Brain microvascular endothelial cell (primary cell): ENCODE results near the gene SHISA4.

Experiments
- DNase-seq: peaks from one replicate; pipeline ENCODE4 v3.0.0-alpha.2; 2020
- H3K27ac ChIP-seq: fragments of 250-450 bp; sonication (Bioruptor Pico); 2 replicates; pipeline ENCODE4 v1.5.1; 2020; ENCODE audit warnings: mild to moderate bottlenecking, moderate library complexity
- H3K27me3 ChIP-seq: fragments of 250-450 bp; sonication (Bioruptor Pico); replicated peaks from 2 replicates; pipeline ENCODE4 v1.5.1; 2020; ENCODE audit warnings: mild to moderate bottlenecking
- H3K36me3 ChIP-seq: fragments of 250-450 bp; sonication (Bioruptor Pico); replicated peaks from 2 replicates; pipeline ENCODE4 v1.5.1; 2020; ENCODE audit warnings: mild to moderate bottlenecking
- H3K4me3 ChIP-seq: 2 replicates; pipeline ENCODE4 v1.5.1; 2011; ENCODE audit warnings: low read depth, mild to moderate bottlenecking, control low read depth, low read length, moderate library complexity
- in situ Hi-C: cut with HindIII; loops from 2 replicates; pipeline ENCODE4 v1.10.0; 2017; ENCODE audit warnings: low sequenced_read_pairs, low pct_ligation_motif_present
- TF ChIP-seq, protein P1 (sequence below): IDR thresholded peaks from 2 replicates; pipeline ENCODE4 v1.5.1; 2011; ENCODE audit warnings: low read depth, mild to moderate bottlenecking, moderate library complexity, low read length, control low read depth, inconsistent platforms; ENCODE audit errors: missing control alignments

SHISA4 gene

DNA sequence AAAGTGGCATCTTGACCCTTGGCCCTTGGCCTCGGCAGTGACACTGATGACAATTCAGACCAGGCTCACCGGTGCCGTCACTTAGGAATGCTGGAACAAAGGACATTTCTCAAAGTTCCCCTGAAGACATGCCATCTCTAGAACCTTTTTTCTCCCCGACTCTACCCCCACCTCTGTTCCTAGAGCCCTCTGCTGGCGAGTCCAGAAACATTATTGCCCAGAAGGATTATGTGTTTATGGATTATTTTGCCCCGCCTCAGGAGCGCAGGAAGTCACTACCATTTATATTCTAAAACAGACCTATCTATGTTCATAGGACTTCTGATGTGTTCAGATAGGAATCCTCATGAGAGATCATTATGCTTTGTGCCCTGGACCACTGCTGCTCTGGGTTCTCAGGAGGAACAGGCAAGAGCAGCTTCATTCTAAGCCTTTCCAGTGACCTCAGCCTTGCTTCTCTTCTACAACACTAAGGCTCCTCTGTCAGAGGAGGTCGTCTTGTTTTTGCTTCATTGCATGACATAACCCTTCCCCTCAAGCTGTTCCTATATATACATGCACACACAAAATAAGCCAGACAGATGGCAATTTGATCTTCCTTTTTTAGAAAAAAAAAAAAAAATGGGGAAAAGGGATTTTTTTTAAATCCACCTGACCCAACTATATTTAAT lies 12.4 kb upstream of the SHISA4 start:
- TF ChIP-seq, protein P1, sequence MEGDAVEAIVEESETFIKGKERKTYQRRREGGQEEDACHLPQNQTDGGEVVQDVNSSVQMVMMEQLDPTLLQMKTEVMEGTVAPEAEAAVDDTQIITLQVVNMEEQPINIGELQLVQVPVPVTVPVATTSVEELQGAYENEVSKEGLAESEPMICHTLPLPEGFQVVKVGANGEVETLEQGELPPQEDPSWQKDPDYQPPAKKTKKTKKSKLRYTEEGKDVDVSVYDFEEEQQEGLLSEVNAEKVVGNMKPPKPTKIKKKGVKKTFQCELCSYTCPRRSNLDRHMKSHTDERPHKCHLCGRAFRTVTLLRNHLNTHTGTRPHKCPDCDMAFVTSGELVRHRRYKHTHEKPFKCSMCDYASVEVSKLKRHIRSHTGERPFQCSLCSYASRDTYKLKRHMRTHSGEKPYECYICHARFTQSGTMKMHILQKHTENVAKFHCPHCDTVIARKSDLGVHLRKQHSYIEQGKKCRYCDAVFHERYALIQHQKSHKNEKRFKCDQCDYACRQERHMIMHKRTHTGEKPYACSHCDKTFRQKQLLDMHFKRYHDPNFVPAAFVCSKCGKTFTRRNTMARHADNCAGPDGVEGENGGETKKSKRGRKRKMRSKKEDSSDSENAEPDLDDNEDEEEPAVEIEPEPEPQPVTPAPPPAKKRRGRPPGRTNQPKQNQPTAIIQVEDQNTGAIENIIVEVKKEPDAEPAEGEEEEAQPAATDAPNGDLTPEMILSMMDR = peak; percentile 69
- in situ Hi-C loops = no loop called here
- DNase-seq = no peak
- H3K27ac ChIP-seq = no peak overlapping the region
- no peaks in the 10 kb centered on the region for H3K27me3 ChIP-seq
- H3K36me3 ChIP-seq = peaks cover 36% of the 10 kb centered on the region
- H3K4me3 ChIP-seq = no peak overlapping the region

GRCh38 chr1:201877877-201878401 lies 10.8 kb upstream of the SHISA4 start:
- Histone ChIP-seq H3K4me3 (no peak overlapping the region), H3K27me3 (no peaks in the 10 kb centered on the region), H3K27ac (no peak overlapping the region), H3K36me3 (peaks cover 19% of the 10 kb centered on the region)
- peak; percentile 52 for DNase-seq
- TF ChIP-seq, protein P1 = peak; percentile 77
- in situ Hi-C loops = no loop called here

DNA sequence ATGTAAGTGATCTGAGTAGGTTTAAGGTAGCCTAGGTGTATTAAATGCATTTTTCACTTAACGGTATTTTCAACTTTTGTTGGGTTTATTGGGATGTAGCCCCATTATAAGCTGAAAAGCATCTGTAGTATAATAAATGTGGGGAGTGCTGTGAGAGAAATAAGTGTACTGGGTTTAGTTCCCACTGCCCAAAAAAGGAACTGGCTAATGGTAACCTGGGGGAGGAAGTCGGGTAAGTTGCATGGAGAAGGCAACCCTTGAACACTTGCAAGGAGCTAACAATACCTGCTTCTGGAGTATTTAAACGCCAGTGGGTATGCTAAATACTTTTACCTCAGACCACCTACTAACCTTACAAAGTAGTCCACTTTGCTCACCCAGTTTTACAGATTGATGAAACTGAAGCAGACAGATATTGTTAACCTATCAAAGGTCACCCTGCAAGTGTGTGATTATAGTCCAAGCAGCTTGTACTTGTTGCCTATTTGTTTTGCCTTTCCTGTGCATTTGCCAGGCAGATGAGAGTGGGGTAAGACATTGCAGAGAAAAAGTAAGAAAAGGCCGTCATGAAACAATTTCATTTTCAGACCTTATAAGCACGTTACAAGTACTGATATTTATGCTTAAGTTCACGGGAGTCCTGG lies 7.6 kb upstream of the SHISA4 start:
- Histone ChIP-seq H3K27ac (no peak overlapping the region), H3K4me3 (no peak overlapping the region), H3K27me3 (no peaks in the 10 kb centered on the region), H3K36me3 (peaks cover 2% of the 10 kb centered on the region)
- in situ Hi-C loops = no loop called here
- TF ChIP-seq, protein P1 = no peak
- no peak for DNase-seq

DNA sequence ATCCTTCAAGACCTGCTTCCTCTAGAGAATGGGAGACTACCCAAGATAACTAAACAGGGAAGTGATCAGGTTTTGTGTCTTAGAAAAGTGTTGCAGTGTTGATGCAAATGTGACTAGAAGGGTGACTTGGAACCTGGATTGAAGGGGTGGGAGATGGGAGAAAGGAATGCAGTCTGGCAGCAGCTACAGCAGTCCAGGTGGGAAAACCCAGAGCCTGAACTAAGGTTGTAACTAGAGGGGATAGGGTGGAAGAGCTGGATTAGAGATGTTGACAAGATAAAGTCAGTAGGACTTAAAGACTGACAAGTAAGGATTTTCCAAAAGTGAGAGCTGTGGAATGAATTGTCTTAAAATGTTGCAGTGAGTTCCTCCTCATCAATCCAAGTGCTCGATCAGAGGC lies 7.1 kb upstream of the SHISA4 start:
- TF ChIP-seq, protein P1 = no peak
- Histone ChIP-seq H3K27me3 (no peaks in the 10 kb centered on the region), H3K27ac (no peak overlapping the region), H3K4me3 (no peak overlapping the region), H3K36me3 (no peaks in the 10 kb centered on the region)
- in situ Hi-C loops = no loop called here
- no peak for DNase-seq

- Histone ChIP-seq H3K27ac (peak overlapping the region; percentile 10), H3K36me3 (no peaks in the 10 kb centered on the region), H3K4me3 (no peak overlapping the region), H3K27me3 (no peaks in the 10 kb centered on the region)
- in situ Hi-C loops = no loop called here
- peak; percentile 60 for DNase-seq
- TF ChIP-seq, protein P1 = peak; percentile 49
Observed at GRCh38 chr1:201882665-201883132, 6.0 kb upstream of the SHISA4 start.

DNA sequence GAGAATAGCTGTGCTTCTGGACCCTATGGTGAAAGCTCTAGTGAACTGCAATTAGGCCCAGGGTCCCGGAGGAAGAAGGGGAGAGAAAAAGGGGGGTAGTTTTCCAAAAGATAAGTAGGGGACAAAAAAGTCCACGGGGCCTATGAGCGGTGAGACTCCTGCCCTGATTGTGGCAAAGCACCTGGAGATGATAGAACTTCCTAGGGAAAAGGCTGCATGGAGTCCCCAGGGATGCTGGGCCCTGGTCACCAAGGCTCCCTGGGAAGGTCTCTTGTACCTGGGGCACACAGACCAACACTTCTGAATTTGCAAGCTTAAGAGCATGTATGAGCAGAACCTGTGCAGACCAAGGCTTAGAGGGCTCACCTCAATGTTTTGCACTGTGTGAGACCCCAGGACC lies 5.4 kb upstream of the SHISA4 start:
- TF ChIP-seq, protein P1 = no peak
- in situ Hi-C loops = no loop called here
- Histone ChIP-seq H3K27ac (peak overlapping the region; percentile 10), H3K36me3 (no peaks in the 10 kb centered on the region), H3K27me3 (no peaks in the 10 kb centered on the region), H3K4me3 (no peak overlapping the region)
- no peak for DNase-seq
